Thyroid gland (tissue), 4 donors: Measurements from ENCODE around the gene LGR6. TPM values are rescaled to one million over a fixed set of nuclear protein-coding genes. Genes with fewer than 3 reads are reported as not detected.

Experiments used
- DNase-seq, 2 donors: peaks; one replicate each; pipeline ENCODE4 v3.0.0-alpha.2; 2019
- H3K27ac ChIP-seq, 3 donors: fragments of 200-600 bp; sonication (generic); 1 replicate in 2 of 3; 2 replicates in 1 of 3; pipeline ENCODE4 v1.5.1; 2016 to 2019; ENCODE audit warnings: mild to moderate bottlenecking in 1 of 3, moderate library complexity in 1 of 3
- H3K27me3 ChIP-seq: fragments of 200-600 bp; sonication (generic); one replicate; pipeline ENCODE4 v1.5.1; 2019
- H3K36me3 ChIP-seq, 2 donors: fragments of 200-600 bp; sonication (generic); one replicate each; pipeline ENCODE4 v1.5.1; 2016 to 2019
- H3K4me1 ChIP-seq, 2 donors: fragments of 200-600 bp; sonication (generic); one replicate each; pipeline ENCODE4 v1.5.1; 2017 to 2019
- H3K4me3 ChIP-seq, 3 donors: fragments of 200-600 bp; sonication (generic); replicated peaks in 1 of 3; 1 replicate in 2 of 3; 2 replicates in 1 of 3; pipeline ENCODE4 v1.5.1; 2016; ENCODE audit warnings: mild to moderate bottlenecking in 1 of 3
- H3K9me3 ChIP-seq: fragments of 200-600 bp; sonication (generic); one replicate; pipeline ENCODE4 v1.5.1; 2017
- POLR2A ChIP-seq, 2 donors: fragments of 450-650 bp; IDR thresholded peaks; one replicate each; pipeline ENCODE4 v1.6.1; 2017; ENCODE audit warnings: antibody characterized with exemption in 2 of 2, mild to moderate bottlenecking in 2 of 2, moderate library complexity in 1 of 2
- WGBS, 2 donors: methylation state at CpG; one replicate each; pipeline ENCODE4 v1.1.5; 2017; 5-methylcytosine and 5-hydroxymethylcytosine counted together
- intact Hi-C: fragments of 100-400 bp; cut with DNase I; formaldehyde crosslinking; loops from one replicate; pipeline ENCODE4 v1.15.1; 2023
- total RNA-seq, 4 donors: library from RNA; depleted of rRNA; stranded (reverse); fragments of >200 nt; gene quantifications; one replicate each; pipeline ENCODE4 v1.2.3, GENCODE V29; 2016
- TF ChIP-seq, protein P1 (sequence below), 6 experiments: fragments of 200-600 bp in 3 of 6; fragments of 450-650 bp in 3 of 6; sonication (generic) in 3 of 6; IDR thresholded peaks; one replicate each; pipeline ENCODE4 v1.5.1; 2016 to 2019; ENCODE audit warnings: antibody characterized with exemption in 6 of 6, mild to moderate bottlenecking in 2 of 6, inconsistent platforms in 1 of 6, moderate library complexity in 1 of 6

Gene LGR6
- total RNA-seq, 4 donors from 2014 or later = 2.8 to 7.0 (median 4.5) TPM

DNA sequence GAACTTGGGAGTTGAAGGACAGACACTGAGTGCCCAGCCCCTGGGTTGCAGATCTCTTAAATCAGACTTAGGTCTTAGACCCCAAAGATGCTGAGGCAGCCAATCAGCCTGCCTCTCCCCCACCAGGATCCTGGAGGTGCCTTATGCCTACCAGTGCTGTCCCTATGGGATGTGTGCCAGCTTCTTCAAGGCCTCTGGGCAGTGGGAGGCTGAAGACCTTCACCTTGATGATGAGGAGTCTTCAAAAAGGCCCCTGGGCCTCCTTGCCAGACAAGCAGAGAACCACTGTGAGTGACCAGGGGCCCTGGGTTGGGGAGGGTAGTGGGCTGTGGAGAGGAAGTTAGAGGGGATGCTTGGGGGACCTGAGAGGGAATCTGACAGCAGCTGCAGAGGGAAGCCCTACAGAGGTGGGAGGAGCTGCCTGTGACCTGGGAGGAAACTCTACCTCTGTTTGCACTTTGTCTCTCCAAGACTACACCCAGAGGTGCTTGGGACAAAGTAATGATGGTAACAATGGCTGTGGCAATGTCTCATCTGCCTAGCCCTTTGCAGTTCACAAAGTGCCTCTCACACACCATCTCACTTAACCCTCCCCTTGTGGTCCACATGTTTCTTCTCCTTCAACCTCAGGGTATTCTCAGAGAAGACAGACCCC lies 116.6 kb downstream of the LGR6 start:
- no peaks in the 10 kb centered on the region for H3K27me3 ChIP-seq
- H3K4me1 ChIP-seq = no peaks in the 10 kb centered on the region
- TF ChIP-seq POLR2A (IDR thresholded peaks at IDR 0.05) = no peak
- TF ChIP-seq, protein P1, sequence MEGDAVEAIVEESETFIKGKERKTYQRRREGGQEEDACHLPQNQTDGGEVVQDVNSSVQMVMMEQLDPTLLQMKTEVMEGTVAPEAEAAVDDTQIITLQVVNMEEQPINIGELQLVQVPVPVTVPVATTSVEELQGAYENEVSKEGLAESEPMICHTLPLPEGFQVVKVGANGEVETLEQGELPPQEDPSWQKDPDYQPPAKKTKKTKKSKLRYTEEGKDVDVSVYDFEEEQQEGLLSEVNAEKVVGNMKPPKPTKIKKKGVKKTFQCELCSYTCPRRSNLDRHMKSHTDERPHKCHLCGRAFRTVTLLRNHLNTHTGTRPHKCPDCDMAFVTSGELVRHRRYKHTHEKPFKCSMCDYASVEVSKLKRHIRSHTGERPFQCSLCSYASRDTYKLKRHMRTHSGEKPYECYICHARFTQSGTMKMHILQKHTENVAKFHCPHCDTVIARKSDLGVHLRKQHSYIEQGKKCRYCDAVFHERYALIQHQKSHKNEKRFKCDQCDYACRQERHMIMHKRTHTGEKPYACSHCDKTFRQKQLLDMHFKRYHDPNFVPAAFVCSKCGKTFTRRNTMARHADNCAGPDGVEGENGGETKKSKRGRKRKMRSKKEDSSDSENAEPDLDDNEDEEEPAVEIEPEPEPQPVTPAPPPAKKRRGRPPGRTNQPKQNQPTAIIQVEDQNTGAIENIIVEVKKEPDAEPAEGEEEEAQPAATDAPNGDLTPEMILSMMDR (IDR thresholded peaks at IDR 0.05) = no peak
- H3K4me3 ChIP-seq = no peak overlapping the region
- no peaks in the 10 kb centered on the region for H3K36me3 ChIP-seq
- no peak overlapping the region for H3K27ac ChIP-seq
- H3K9me3 ChIP-seq = no peaks in the 10 kb centered on the region
- intact Hi-C loops = loop anchor here (5.0 kb wide), 1 partner anchor 113 kb away; no protein-coding TSS in a partner anchor
- DNase-seq = no peak

DNA sequence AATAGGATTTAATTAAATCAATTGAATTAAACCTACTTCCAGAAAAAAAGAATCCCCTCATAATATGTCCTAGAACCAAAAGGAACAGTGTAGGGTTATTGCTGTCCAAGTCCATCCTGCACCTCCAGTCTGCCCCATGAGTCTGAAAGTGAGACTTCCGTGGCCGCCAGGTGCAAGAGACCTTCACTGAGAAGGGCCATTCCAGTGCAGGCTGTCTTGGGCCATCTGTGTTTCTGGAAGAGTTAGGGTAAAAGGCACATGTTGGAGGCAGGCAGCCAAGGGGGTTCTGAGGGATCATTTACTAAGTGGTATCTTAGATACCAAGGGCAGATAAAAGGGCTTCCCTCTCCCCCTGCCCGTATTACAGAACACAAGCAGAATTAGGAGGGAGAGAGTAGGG lies 117.1 kb downstream of the LGR6 start:
- intact Hi-C loops = loop anchor here (5.0 kb wide), 1 partner anchor 113 kb away; no protein-coding TSS in a partner anchor
- H3K36me3 ChIP-seq = no peaks in the 10 kb centered on the region

DNA sequence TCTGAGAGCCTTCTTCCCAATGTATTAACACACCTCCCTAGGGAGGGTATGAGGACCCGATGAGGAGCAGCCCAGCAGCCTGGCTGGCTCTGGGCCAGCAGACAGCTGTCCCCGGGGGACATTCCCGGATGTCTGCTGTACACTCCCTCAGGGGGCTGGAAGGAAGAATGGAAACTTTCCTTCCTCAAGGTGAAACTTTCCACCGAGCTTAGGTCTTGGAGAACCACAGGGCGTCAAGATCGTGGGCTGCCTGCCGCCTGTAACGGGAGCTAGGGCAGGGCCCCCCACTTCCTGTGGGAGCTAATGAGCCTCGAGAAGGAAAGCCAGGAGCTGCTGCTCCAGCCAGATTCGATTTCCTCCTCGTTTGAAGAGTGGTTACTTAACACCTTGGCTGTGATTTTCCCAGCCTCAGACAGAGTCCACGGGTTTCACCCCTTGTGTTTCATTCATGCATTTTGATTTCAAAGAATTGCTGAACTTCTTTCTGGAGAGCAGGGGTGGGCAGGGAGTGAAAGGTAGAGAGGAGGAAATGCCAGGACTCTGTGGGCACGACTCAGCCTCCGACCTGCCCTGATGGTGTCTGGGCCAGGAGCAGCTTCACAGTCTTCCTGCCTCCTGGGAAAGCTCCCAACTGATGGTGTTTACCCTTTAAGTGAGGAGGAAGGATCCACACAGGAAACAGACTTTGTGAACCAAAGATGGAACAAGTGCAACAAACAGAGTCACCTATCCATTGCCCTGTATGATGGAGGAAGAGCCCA lies 118.5 kb downstream of the LGR6 start:
- H3K27ac ChIP-seq = no peak overlapping the region
- no peaks in the 10 kb centered on the region for H3K4me1 ChIP-seq
- H3K9me3 ChIP-seq = no peaks in the 10 kb centered on the region
- H3K4me3 ChIP-seq = no peak overlapping the region
- no peak for TF ChIP-seq POLR2A (IDR thresholded peaks at IDR 0.05)
- intact Hi-C loops = loop anchor here (5.0 kb wide), 1 partner anchor 115 kb away; no protein-coding TSS in a partner anchor
- H3K36me3 ChIP-seq = no peaks in the 10 kb centered on the region
- H3K27me3 ChIP-seq = no peaks in the 10 kb centered on the region
- DNase-seq = no peak
- WGBS, 2 donors = 31% methylated on average over 14 of the region's 14 CpGs

More for the DNA sequence above, 117.1 kb downstream of the LGR6 start:
- no peaks in the 10 kb centered on the region for H3K4me1 ChIP-seq
- WGBS, 2 donors = 95 to 98% methylated on average over 3 of the region's 3 CpGs
- no peak for DNase-seq
- no peaks in the 10 kb centered on the region for H3K27me3 ChIP-seq
- no peak overlapping the region for H3K27ac ChIP-seq
- no peak overlapping the region for H3K4me3 ChIP-seq
- TF ChIP-seq POLR2A (IDR thresholded peaks at IDR 0.05) = no peak
- TF ChIP-seq, protein P1 (IDR thresholded peaks at IDR 0.05) = no peak
- no peaks in the 10 kb centered on the region for H3K9me3 ChIP-seq

DNA sequence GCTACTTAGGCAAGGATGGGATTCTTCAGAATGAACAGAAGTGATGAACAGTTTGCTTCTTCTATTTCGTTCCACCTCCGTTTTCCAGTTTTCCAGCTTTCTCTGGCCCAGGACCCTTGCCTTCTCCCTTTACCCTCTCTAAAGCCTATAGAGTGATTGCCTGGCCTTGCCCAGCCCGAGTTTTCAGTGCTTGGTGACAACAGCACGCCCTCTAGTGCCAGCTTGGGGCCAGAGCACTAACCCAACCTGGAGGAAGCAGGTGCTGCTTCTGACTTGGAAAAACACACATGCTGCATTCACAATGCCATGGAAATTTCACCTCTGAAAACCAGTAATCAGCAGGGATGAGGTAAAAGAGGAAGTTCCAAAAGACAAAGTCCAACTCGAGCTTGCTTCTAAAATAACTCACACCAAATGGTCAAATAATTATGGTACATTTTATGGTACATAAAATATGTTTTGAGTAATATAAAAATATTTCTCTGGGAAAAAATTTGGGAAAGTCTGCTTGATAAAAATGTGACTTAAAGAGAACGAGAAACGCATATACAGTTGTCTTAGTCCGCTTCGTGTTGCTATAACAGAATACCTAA lies 122.1 kb downstream of the LGR6 start:
- Histone ChIP-seq H3K4me1 (no peaks in the 10 kb centered on the region), H3K27ac (no peak overlapping the region), H3K4me3 (no peak overlapping the region), H3K27me3 (no peaks in the 10 kb centered on the region), H3K9me3 (no peaks in the 10 kb centered on the region), H3K36me3 (no peaks in the 10 kb centered on the region)
- WGBS, 2 donors = 17 to 23% methylated on average over 9 of the region's 9 CpGs
- TF ChIP-seq POLR2A (IDR thresholded peaks at IDR 0.05) = no peak
- TF ChIP-seq, protein P1 (IDR thresholded peaks at IDR 0.05) = peak; percentile 62 to 93 (median 90)
- DNase-seq = peak; percentile 79 to 84
- intact Hi-C loops = loop anchor here (5.0 kb wide), 1 partner anchor 128 kb away; no protein-coding TSS in a partner anchor

DNA sequence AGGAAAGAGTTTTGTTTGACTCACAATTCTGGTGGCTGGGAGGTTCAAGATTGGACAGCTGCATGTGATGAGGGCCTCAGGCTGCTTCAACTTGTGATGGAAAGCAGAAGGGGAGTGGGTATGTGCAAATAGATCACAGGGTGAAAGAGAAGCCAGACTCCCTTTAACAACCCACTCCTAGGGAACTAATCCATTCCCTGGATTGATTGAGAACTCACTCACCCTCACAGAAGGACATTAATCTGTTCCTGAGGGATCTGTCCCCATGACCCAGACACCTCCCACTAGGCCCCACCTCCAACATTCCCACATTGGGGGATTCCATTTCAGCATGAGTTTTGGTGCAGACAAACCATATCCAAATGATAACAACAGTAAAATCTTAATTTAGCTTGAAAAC lies 122.6 kb downstream of the LGR6 start:
- H3K27ac ChIP-seq = no peak overlapping the region
- TF ChIP-seq, protein P1 (IDR thresholded peaks at IDR 0.05) = no peak
- TF ChIP-seq POLR2A (IDR thresholded peaks at IDR 0.05) = no peak
- H3K27me3 ChIP-seq = no peaks in the 10 kb centered on the region
- intact Hi-C loops = loop anchor here (5.0 kb wide), 1 partner anchor 129 kb away; no protein-coding TSS in a partner anchor
- H3K4me3 ChIP-seq = no peak overlapping the region
- DNase-seq = no peak
- no peaks in the 10 kb centered on the region for H3K9me3 ChIP-seq
- H3K36me3 ChIP-seq = no peaks in the 10 kb centered on the region
- no peaks in the 10 kb centered on the region for H3K4me1 ChIP-seq
